ENCODE data around the gene TFEB.

Gene TFEB

GRCh38 chr6:41654151-41654697 lies 81.2 kb downstream of the TFEB start:
- no peak overlapping the region for H3K4me3 ChIP-seq (ENCODE audit: extremely low read depth, insufficient read depth, low read length, poor library complexity, severe bottlenecking)
- H3K4me1 ChIP-seq (ENCODE audit: control insufficient read depth, insufficient read depth, low read length, poor library complexity, severe bottlenecking), result peaks cover 45% of the 10 kb centered on the region
- H3K27ac ChIP-seq (ENCODE audit: low read depth, low read length, severe bottlenecking), result peak overlapping the region; percentile 76
- H3K36me3 ChIP-seq (ENCODE audit: control insufficient read depth, insufficient read depth, low read length), result peaks cover 53% of the 10 kb centered on the region
- no peaks in the 10 kb centered on the region for H3K9me3 ChIP-seq (ENCODE audit: control insufficient read depth, low read length)
- 92 to 100% methylated on average over 1 to 2 of the region's 5 CpGs for WGBS, 2 experiments (ENCODE audit: insufficient coverage in 2 of 2)

DNA sequence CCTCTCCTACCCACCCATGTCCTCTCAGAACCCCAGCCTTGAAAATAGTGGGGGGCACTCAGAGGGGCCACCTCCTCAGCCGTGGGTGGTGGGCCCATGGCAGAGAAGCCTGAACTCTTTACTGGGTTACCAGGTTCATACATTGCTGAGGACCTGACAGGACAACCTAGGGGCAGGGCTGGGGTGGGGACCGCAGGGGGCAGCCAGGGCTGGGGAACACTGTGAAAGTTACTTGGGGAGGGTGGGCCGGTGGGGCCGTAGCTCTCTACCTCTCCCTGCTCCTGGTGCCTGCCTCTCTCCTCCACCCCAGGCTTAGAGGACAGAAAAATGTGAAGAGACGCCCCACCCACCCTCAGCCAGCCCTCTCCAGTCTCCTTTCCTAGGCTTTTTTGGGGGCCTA lies 81.7 kb downstream of the TFEB start:
- WGBS, 2 experiments (ENCODE audit: insufficient coverage in 2 of 2), result 86 to 87% methylated on average over 3 to 4 of the region's 5 CpGs
- H3K4me1 ChIP-seq (ENCODE audit: control insufficient read depth, insufficient read depth, low read length, poor library complexity, severe bottlenecking), result peaks cover 45% of the 10 kb centered on the region
- no peaks in the 10 kb centered on the region for H3K9me3 ChIP-seq (ENCODE audit: control insufficient read depth, low read length)
- H3K4me3 ChIP-seq (ENCODE audit: extremely low read depth, insufficient read depth, low read length, poor library complexity, severe bottlenecking), result no peak overlapping the region
- H3K27ac ChIP-seq (ENCODE audit: low read depth, low read length, severe bottlenecking), result no peak overlapping the region
- peaks cover 59% of the 10 kb centered on the region for H3K36me3 ChIP-seq (ENCODE audit: control insufficient read depth, insufficient read depth, low read length)

DNA sequence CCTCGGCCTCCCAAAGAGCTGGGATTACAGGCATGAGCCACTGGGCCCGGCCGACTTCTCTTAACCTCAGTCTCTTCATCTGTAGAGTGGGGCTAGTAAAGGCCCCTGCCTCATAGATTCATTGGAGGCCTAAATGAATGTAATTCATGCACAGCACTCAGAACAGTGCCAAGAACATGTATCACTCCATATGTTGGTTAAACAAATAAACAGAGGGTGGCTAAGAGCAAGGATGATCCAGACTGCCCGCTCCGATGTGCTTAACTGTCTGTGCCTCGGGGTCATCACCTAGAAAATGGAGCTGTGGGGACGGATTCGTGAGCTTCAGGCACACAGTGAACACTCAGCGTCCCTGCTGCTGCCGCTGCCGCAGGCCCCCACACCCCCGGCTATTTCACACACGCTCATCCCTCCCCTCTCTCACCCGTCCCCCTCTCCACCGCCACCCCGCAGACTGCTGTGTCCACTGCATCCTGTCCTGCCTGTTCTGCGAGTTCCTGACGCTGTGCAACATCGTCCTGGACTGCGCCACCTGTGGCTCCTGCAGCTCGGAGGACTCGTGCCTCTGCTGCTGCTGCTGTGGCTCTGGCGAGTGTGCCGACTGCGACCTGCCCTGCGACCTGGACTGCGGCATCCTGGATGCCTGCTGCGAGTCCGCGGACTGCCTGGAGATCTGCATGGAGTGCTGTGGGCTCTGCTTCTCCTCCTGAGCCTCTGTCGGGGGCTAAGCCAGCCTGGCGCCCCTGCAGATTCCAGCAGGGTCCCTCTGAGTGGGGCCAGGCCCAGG lies 82.3 kb downstream of the TFEB start:
- no peak overlapping the region for H3K27ac ChIP-seq (ENCODE audit: low read depth, low read length, severe bottlenecking)
- peaks cover 65% of the 10 kb centered on the region for H3K36me3 ChIP-seq (ENCODE audit: control insufficient read depth, insufficient read depth, low read length)
- H3K9me3 ChIP-seq (ENCODE audit: control insufficient read depth, low read length), result no peaks in the 10 kb centered on the region
- 93% methylated on average over 29 to 32 of the region's 32 CpGs for WGBS, 2 experiments (ENCODE audit: insufficient coverage in 2 of 2)
- peaks cover 45% of the 10 kb centered on the region for H3K4me1 ChIP-seq (ENCODE audit: control insufficient read depth, insufficient read depth, low read length, poor library complexity, severe bottlenecking)
- no peak overlapping the region for H3K4me3 ChIP-seq (ENCODE audit: extremely low read depth, insufficient read depth, low read length, poor library complexity, severe bottlenecking)

DNA sequence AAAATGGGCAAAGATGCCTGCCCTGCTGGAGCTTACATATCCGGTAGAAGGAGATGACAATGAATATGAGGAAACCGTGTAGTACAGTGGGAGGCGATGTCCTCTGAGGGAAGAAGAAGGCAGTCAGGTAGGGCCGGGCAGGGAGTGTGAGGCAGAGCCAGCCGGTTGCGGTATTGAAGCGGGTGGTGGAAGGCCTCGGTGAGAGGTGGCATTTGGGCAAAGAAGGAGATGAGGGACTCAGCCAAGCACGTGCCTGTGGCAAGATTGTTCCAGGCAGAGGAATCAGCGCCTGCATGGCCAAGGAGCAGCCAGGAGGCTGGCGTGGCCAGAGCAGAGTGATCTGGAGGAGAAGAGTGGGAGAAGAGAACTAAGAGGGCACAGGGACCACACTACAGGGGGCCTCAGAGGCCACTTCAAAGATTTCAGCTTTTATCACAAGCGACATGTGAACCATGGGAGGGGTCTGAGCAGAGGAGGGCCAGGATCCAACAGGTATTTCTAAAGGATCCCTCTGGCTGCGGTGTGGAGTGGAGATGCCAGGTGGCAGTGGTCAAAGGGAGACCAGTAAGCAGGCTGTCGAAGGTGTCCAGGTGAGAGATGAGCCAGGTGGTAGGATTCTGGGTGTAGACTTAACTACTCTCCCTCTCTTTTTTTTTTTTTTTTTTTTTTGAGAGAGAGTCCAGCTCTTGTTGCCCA lies 83.3 kb downstream of the TFEB start:
- H3K27ac ChIP-seq (ENCODE audit: low read depth, low read length, severe bottlenecking), result no peak overlapping the region
- H3K9me3 ChIP-seq (ENCODE audit: control insufficient read depth, low read length), result no peaks in the 10 kb centered on the region
- peaks cover 38% of the 10 kb centered on the region for H3K4me1 ChIP-seq (ENCODE audit: control insufficient read depth, insufficient read depth, low read length, poor library complexity, severe bottlenecking)
- H3K4me3 ChIP-seq (ENCODE audit: extremely low read depth, insufficient read depth, low read length, poor library complexity, severe bottlenecking), result no peak overlapping the region
- WGBS, 2 experiments (ENCODE audit: insufficient coverage in 2 of 2), result 98% methylated on average over 11 to 13 of the region's 14 CpGs
- H3K36me3 ChIP-seq (ENCODE audit: control insufficient read depth, insufficient read depth, low read length), result peaks cover 75% of the 10 kb centered on the region

GRCh38 chr6:41651246-41651961 lies 84.0 kb downstream of the TFEB start:
- H3K9me3 ChIP-seq (ENCODE audit: control insufficient read depth, low read length), result no peaks in the 10 kb centered on the region
- WGBS, 2 experiments (ENCODE audit: insufficient coverage in 2 of 2), result 89 to 96% methylated on average over 8 to 11 of the region's 11 CpGs
- H3K4me3 ChIP-seq (ENCODE audit: extremely low read depth, insufficient read depth, low read length, poor library complexity, severe bottlenecking), result no peak overlapping the region
- H3K4me1 ChIP-seq (ENCODE audit: control insufficient read depth, insufficient read depth, low read length, poor library complexity, severe bottlenecking), result peaks cover 31% of the 10 kb centered on the region
- H3K27ac ChIP-seq (ENCODE audit: low read depth, low read length, severe bottlenecking), result peak overlapping the region; percentile 2
- H3K36me3 ChIP-seq (ENCODE audit: control insufficient read depth, insufficient read depth, low read length), result peaks cover 82% of the 10 kb centered on the region

- H3K9me3 ChIP-seq (ENCODE audit: control insufficient read depth, low read length), result no peaks in the 10 kb centered on the region
- WGBS, 2 experiments (ENCODE audit: insufficient coverage in 2 of 2), result 100% methylated on average over 1 of the region's 2 CpGs; no CpG with 5 or more reads in 1 of the 2 experiments
- H3K36me3 ChIP-seq (ENCODE audit: control insufficient read depth, insufficient read depth, low read length), result peaks cover 95% of the 10 kb centered on the region
- H3K27ac ChIP-seq (ENCODE audit: low read depth, low read length, severe bottlenecking), result no peak overlapping the region
- H3K4me1 ChIP-seq (ENCODE audit: control insufficient read depth, insufficient read depth, low read length, poor library complexity, severe bottlenecking), result peaks cover 30% of the 10 kb centered on the region
- no peak overlapping the region for H3K4me3 ChIP-seq (ENCODE audit: extremely low read depth, insufficient read depth, low read length, poor library complexity, severe bottlenecking)
Observed at GRCh38 chr6:41650120-41650519, 85.3 kb downstream of the TFEB start.

- Histone ChIP-seq H3K36me3 (ENCODE audit: control insufficient read depth, insufficient read depth, low read length) (peaks cover 98% of the 10 kb centered on the region), H3K4me1 (ENCODE audit: control insufficient read depth, insufficient read depth, low read length, poor library complexity, severe bottlenecking) (peaks cover 30% of the 10 kb centered on the region), H3K27ac (ENCODE audit: low read depth, low read length, severe bottlenecking) (no peak overlapping the region), H3K4me3 (ENCODE audit: extremely low read depth, insufficient read depth, low read length, poor library complexity, severe bottlenecking) (no peak overlapping the region), H3K9me3 (ENCODE audit: control insufficient read depth, low read length) (no peaks in the 10 kb centered on the region)
- WGBS, 2 experiments (ENCODE audit: insufficient coverage in 2 of 2), result 90 to 96% methylated on average over 8 to 9 of the region's 10 CpGs
Observed at GRCh38 chr6:41649596-41649995, 85.8 kb downstream of the TFEB start.

GRCh38 chr6:41648921-41649320 lies 86.5 kb downstream of the TFEB start:
- Histone ChIP-seq H3K9me3 (ENCODE audit: control insufficient read depth, low read length) (no peaks in the 10 kb centered on the region), H3K4me1 (ENCODE audit: control insufficient read depth, insufficient read depth, low read length, poor library complexity, severe bottlenecking) (peaks cover 32% of the 10 kb centered on the region), H3K36me3 (ENCODE audit: control insufficient read depth, insufficient read depth, low read length) (peaks cover 97% of the 10 kb centered on the region), H3K4me3 (ENCODE audit: extremely low read depth, insufficient read depth, low read length, poor library complexity, severe bottlenecking) (no peak overlapping the region), H3K27ac (ENCODE audit: low read depth, low read length, severe bottlenecking) (no peak overlapping the region)
- 100% methylated on average over 2 to 3 of the region's 5 CpGs for WGBS, 2 experiments (ENCODE audit: insufficient coverage in 2 of 2)

GRCh38 chr6:41648070-41648585 lies 87.3 kb downstream of the TFEB start:
- H3K9me3 ChIP-seq (ENCODE audit: control insufficient read depth, low read length), result no peaks in the 10 kb centered on the region
- 98 to 100% methylated on average over 3 to 5 of the region's 7 CpGs for WGBS, 2 experiments (ENCODE audit: insufficient coverage in 2 of 2)
- H3K27ac ChIP-seq (ENCODE audit: low read depth, low read length, severe bottlenecking), result no peak overlapping the region
- H3K36me3 ChIP-seq (ENCODE audit: control insufficient read depth, insufficient read depth, low read length), result peaks cover 94% of the 10 kb centered on the region
- no peak overlapping the region for H3K4me3 ChIP-seq (ENCODE audit: extremely low read depth, insufficient read depth, low read length, poor library complexity, severe bottlenecking)
- H3K4me1 ChIP-seq (ENCODE audit: control insufficient read depth, insufficient read depth, low read length, poor library complexity, severe bottlenecking), result peaks cover 31% of the 10 kb centered on the region

GRCh38 chr6:41647061-41647511 lies 88.3 kb downstream of the TFEB start:
- Histone ChIP-seq H3K4me1 (ENCODE audit: control insufficient read depth, insufficient read depth, low read length, poor library complexity, severe bottlenecking) (peaks cover 39% of the 10 kb centered on the region), H3K36me3 (ENCODE audit: control insufficient read depth, insufficient read depth, low read length) (peaks cover 95% of the 10 kb centered on the region), H3K4me3 (ENCODE audit: extremely low read depth, insufficient read depth, low read length, poor library complexity, severe bottlenecking) (no peak overlapping the region), H3K27ac (ENCODE audit: low read depth, low read length, severe bottlenecking) (no peak overlapping the region), H3K9me3 (ENCODE audit: control insufficient read depth, low read length) (no peaks in the 10 kb centered on the region)
- 92% methylated on average over 2 to 6 of the region's 9 CpGs for WGBS, 2 experiments (ENCODE audit: insufficient coverage in 2 of 2)

Measured in mesodermal cell (in vitro differentiated cells).